ENCODE measurements around the gene NT5DC2. TPM values are rescaled to one million over a fixed set of nuclear protein-coding genes. Genes with fewer than 3 reads are reported as not detected.

Gene NT5DC2
- total and polyA plus RNA-seq, 7 donors = 9.0 to 32.8 (median 15.7) TPM

- no peak for DNase-seq
- Histone ChIP-seq H3K27me3 (no peaks in the 10 kb centered on the region), H3K27ac (no peak overlapping the region), H3K36me3 (no peaks in the 10 kb centered on the region), H3K4me3 (no peak overlapping the region), H3K4me1 (no peaks in the 10 kb centered on the region), H3K9me3 (no peaks in the 10 kb centered on the region)
- TF ChIP-seq EP300 (IDR thresholded peaks at IDR 0.05) = no peak
- TF ChIP-seq, protein P1, sequence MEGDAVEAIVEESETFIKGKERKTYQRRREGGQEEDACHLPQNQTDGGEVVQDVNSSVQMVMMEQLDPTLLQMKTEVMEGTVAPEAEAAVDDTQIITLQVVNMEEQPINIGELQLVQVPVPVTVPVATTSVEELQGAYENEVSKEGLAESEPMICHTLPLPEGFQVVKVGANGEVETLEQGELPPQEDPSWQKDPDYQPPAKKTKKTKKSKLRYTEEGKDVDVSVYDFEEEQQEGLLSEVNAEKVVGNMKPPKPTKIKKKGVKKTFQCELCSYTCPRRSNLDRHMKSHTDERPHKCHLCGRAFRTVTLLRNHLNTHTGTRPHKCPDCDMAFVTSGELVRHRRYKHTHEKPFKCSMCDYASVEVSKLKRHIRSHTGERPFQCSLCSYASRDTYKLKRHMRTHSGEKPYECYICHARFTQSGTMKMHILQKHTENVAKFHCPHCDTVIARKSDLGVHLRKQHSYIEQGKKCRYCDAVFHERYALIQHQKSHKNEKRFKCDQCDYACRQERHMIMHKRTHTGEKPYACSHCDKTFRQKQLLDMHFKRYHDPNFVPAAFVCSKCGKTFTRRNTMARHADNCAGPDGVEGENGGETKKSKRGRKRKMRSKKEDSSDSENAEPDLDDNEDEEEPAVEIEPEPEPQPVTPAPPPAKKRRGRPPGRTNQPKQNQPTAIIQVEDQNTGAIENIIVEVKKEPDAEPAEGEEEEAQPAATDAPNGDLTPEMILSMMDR (IDR thresholded peaks at IDR 0.05) = no peak
- intact Hi-C loops (cut with DNase I) = no loop called here
- 71 to 79% methylated on average over 17 of the region's 17 CpGs for WGBS, 2 donors
Measured at GRCh38 chr3:52512727-52513126, 20.9 kb downstream of the NT5DC2 start.

DNA sequence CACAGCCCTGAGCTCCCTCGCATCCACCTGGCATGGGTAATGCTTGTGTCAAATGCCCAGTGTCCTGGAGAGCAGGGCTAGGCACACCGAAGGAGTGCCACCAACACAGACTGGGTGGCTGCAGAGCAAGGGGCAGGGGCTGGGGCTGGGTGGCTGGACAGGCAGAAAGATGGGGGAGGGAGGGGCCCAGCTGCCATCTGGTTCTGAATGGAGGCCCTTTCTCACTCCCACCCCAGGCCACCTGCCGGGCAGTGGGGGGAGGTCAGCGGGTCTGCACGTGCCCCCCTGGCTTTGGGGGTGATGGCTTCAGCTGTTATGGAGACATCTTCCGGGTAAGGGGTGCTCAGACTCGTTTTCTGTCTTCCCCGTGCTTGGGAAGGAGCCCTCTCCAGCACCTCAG, 21.6 kb downstream of the NT5DC2 start:
- intact Hi-C loops (cut with DNase I) = no loop called here
- WGBS, 2 donors = 62 to 73% methylated on average over 8 of the region's 8 CpGs
- no peaks in the 10 kb centered on the region for H3K36me3 ChIP-seq
- no peaks in the 10 kb centered on the region for H3K4me1 ChIP-seq
- H3K9me3 ChIP-seq = no peaks in the 10 kb centered on the region
- no peak overlapping the region for H3K4me3 ChIP-seq
- TF ChIP-seq, protein P1 (IDR thresholded peaks at IDR 0.05) = no peak
- TF ChIP-seq EP300 (IDR thresholded peaks at IDR 0.05) (no peak), POLR2AphosphoS5 (IDR thresholded peaks at IDR 0.05) (no peak), POLR2A (IDR thresholded peaks at IDR 0.05) (no peak)
- no peak for DNase-seq
- H3K27me3 ChIP-seq = no peaks in the 10 kb centered on the region
- no peak overlapping the region for H3K27ac ChIP-seq

DNA sequence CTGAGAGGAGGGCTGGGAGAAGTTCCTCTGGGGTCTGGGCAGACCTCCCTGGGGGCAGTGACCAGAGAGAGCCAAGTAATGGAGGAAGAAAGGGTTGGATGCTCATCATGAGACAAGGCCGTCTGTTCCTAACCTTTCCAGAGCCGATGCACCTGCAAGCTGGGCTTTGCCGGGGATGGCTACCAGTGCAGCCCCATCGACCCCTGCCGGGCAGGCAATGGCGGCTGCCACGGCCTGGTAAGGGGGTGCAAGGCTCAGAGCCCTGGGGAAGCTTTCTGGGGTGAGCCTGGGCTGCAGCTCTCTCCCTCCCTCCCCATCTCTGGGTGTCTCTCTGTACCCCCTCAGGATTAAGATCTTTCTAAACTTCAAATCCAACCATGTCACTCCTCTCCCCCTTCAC, 22.1 kb downstream of the NT5DC2 start:
- no peaks in the 10 kb centered on the region for H3K4me1 ChIP-seq
- TF ChIP-seq, protein P1 (IDR thresholded peaks at IDR 0.05) = no peak
- no peak for TF ChIP-seq EP300 (IDR thresholded peaks at IDR 0.05)
- no peak for TF ChIP-seq POLR2AphosphoS5 (IDR thresholded peaks at IDR 0.05)
- no peak for TF ChIP-seq POLR2A (IDR thresholded peaks at IDR 0.05)
- H3K9me3 ChIP-seq = no peaks in the 10 kb centered on the region
- H3K4me3 ChIP-seq = no peak overlapping the region
- intact Hi-C loops (cut with DNase I) = no loop called here
- no peak for DNase-seq
- H3K27me3 ChIP-seq = no peaks in the 10 kb centered on the region
- 81 to 90% methylated on average over 7 of the region's 7 CpGs for WGBS, 2 donors
- no peak overlapping the region for H3K27ac ChIP-seq
- no peaks in the 10 kb centered on the region for H3K36me3 ChIP-seq

- WGBS, 2 donors = 26 to 68% methylated on average over 12 of the region's 12 CpGs
- Histone ChIP-seq H3K36me3 (no peaks in the 10 kb centered on the region), H3K9me3 (no peaks in the 10 kb centered on the region), H3K4me1 (no peaks in the 10 kb centered on the region), H3K27me3 (no peaks in the 10 kb centered on the region), H3K27ac (no peak overlapping the region), H3K4me3 (no peak overlapping the region)
- intact Hi-C loops (cut with DNase I) = no loop called here
- no peak for TF ChIP-seq EP300 (IDR thresholded peaks at IDR 0.05)
- TF ChIP-seq POLR2AphosphoS5 (IDR thresholded peaks at IDR 0.05) = no peak
- TF ChIP-seq POLR2A (IDR thresholded peaks at IDR 0.05) = no peak
- TF ChIP-seq, protein P1 (IDR thresholded peaks at IDR 0.05) = no peak
- DNase-seq = no peak
Measured at GRCh38 chr3:52509753-52510328, 23.8 kb downstream of the NT5DC2 start.

DNA sequence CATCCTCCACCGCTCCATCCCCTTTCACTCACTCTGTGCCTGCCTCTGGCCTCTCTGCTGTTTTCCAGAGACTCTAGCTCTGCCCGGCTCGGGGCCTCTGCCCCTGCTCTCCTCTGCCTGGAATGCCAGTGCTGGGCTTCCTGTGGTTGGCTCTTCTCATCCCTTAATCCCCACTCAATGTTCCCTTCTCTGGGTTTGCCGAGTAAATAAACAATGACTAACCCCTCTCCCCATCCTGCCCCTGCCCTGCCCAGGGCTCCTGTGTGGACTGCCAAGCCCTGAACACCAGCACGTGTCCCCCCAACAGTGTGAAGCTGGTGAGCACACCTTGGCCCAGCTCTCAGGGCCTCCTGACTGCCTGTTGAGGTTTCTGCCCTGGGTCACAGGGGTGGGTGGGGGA, 26.3 kb downstream of the NT5DC2 start:
- TF ChIP-seq POLR2A (IDR thresholded peaks at IDR 0.05) (no peak), EP300 (IDR thresholded peaks at IDR 0.05) (no peak), POLR2AphosphoS5 (IDR thresholded peaks at IDR 0.05) (no peak)
- TF ChIP-seq, protein P1 (IDR thresholded peaks at IDR 0.05) = no peak
- H3K27ac ChIP-seq = no peak overlapping the region
- no peak overlapping the region for H3K4me3 ChIP-seq
- no peak for DNase-seq
- intact Hi-C loops (cut with DNase I) = no loop called here
- 66 to 78% methylated on average over 5 of the region's 5 CpGs for whole genome bisulfite sequencing, 2 donors
- H3K36me3 ChIP-seq = no peaks in the 10 kb centered on the region
- H3K4me1 ChIP-seq = no peaks in the 10 kb centered on the region
- no peaks in the 10 kb centered on the region for H3K27me3 ChIP-seq
- H3K9me3 ChIP-seq = no peaks in the 10 kb centered on the region

All from sigmoid colon (tissue), 7 donors.